Liver (tissue), 9 donors: ENCODE data around the gene IFT27. TPM values are rescaled to one million over a fixed set of nuclear protein-coding genes. Genes with fewer than 3 reads are reported as not detected.

Experiments
- DNase-seq: peaks from one replicate; pipeline ENCODE4 v3.0.0-alpha.2; 2017; ENCODE audit warnings: low spot score
- H3K27ac ChIP-seq, 2 donors: one replicate each; pipeline ENCODE4 v1.7.0; 2013; ENCODE audit warnings: inconsistent platforms in 2 of 2, low read length in 2 of 2, control low read depth in 1 of 2, low read depth in 1 of 2, mild to moderate bottlenecking in 1 of 2
- H3K27me3 ChIP-seq, 4 donors: one replicate each; pipeline versions ENCODE4 v1.6.1 to v1.7.0; 2013; ENCODE audit warnings: low read length in 3 of 4, inconsistent platforms in 1 of 4, mild to moderate bottlenecking in 1 of 4, moderate library complexity in 1 of 4; ENCODE audit not compliant: control insufficient read depth in 4 of 4, insufficient read depth in 4 of 4
- H3K36me3 ChIP-seq, 4 donors: one replicate each; pipeline versions ENCODE4 v1.6.1 to v1.7.0; 2013; ENCODE audit warnings: low read length in 3 of 4, mild to moderate bottlenecking in 3 of 4, low read depth in 1 of 4, moderate library complexity in 1 of 4; ENCODE audit not compliant: control insufficient read depth in 4 of 4, insufficient read depth in 3 of 4
- H3K4me1 ChIP-seq, 4 donors: one replicate each; pipeline versions ENCODE4 v1.6.1 to v1.7.0; 2013; ENCODE audit warnings: low read length in 3 of 4, mild to moderate bottlenecking in 3 of 4, moderate library complexity in 1 of 4; ENCODE audit not compliant: control insufficient read depth in 4 of 4, insufficient read depth in 4 of 4
- H3K4me3 ChIP-seq, 3 donors: one replicate each; pipeline versions ENCODE4 v1.6.1 to v1.7.0; 2013; ENCODE audit warnings: low read length in 3 of 3, control low read depth in 1 of 3, low read depth in 1 of 3, mild to moderate bottlenecking in 1 of 3
- H3K9ac ChIP-seq, 2 donors: one replicate each; pipeline ENCODE4 v1.7.0; 2013; ENCODE audit warnings: low read length in 2 of 2, mild to moderate bottlenecking in 2 of 2, moderate library complexity in 2 of 2, control low read depth in 1 of 2, low read depth in 1 of 2
- H3K9me3 ChIP-seq, 4 donors: one replicate each; pipeline versions ENCODE4 v1.6.1 to v1.7.0; 2013; ENCODE audit warnings: low read length in 3 of 4; ENCODE audit not compliant: control insufficient read depth in 4 of 4
- CTCF ChIP-seq: fragments of 150-350 bp; IDR thresholded peaks from 2 replicates; pipeline ENCODE4 v1.5.1; 2017; ENCODE audit warnings: improper control_type of control experiment, low read depth, low read length; ENCODE audit not compliant: missing input control
- FOXA2 ChIP-seq: IDR thresholded peaks from 2 replicates; pipeline ENCODE4 v1.6.1; 2016; ENCODE audit warnings: antibody characterized with exemption
- GABPA ChIP-seq, 2 donors: IDR thresholded peaks in 1 of 2; conservative IDR thresholded peaks in 1 of 2; 2 replicates each; pipeline ENCODE4 v1.6.1; 2016; ENCODE audit warnings: antibody characterized with exemption in 2 of 2, mild to moderate bottlenecking in 1 of 2, moderate library complexity in 1 of 2
- HNF4A ChIP-seq, 2 donors: conservative IDR thresholded peaks; 2 replicates each; pipeline ENCODE4 v1.6.1; 2016; ENCODE audit warnings: antibody characterized with exemption in 2 of 2, mild to moderate bottlenecking in 2 of 2
- HNF4G ChIP-seq: IDR thresholded peaks from 2 replicates; pipeline ENCODE4 v1.6.1; 2016; ENCODE audit warnings: antibody characterized with exemption
- JUND ChIP-seq, 2 donors: IDR thresholded peaks; 2 replicates each; pipeline ENCODE4 v1.6.1; 2016; ENCODE audit warnings: antibody characterized with exemption in 2 of 2
- NR2F2 ChIP-seq: IDR thresholded peaks from 2 replicates; pipeline ENCODE4 v1.6.1; 2016; ENCODE audit warnings: antibody characterized with exemption
- RXRA ChIP-seq, 2 donors: IDR thresholded peaks; 2 replicates each; pipeline ENCODE4 v1.6.1; 2017 to 2018; ENCODE audit warnings: antibody characterized with exemption in 2 of 2, mild to moderate bottlenecking in 1 of 2
- SP1 ChIP-seq: IDR thresholded peaks from 2 replicates; pipeline ENCODE4 v1.6.1; 2018; ENCODE audit warnings: antibody characterized with exemption, mild to moderate bottlenecking
- TAF1 ChIP-seq: conservative IDR thresholded peaks from 2 replicates; pipeline ENCODE4 v1.6.1; 2016; ENCODE audit warnings: antibody characterized with exemption, mild to moderate bottlenecking
- YY1 ChIP-seq: IDR thresholded peaks from 2 replicates; pipeline ENCODE4 v1.6.1; 2016; ENCODE audit warnings: antibody characterized with exemption, mild to moderate bottlenecking
- WGBS: extraction: QIAGEN DNeasy Blood & Tissue Kit; methylation state at CpG from one replicate; pipeline ENCODE4 v1.1.7; 2013; 5-methylcytosine and 5-hydroxymethylcytosine counted together
- polyA plus RNA-seq, 2 donors: library from polyadenylated mRNA; stranded (reverse) in 1 of 2; unstranded in 1 of 2; fragments of 200-250 nt in 1 of 2; fragments of >200 nt in 1 of 2; fragmentation: Nextera tagmentation in 1 of 2; extraction: Ambion mirVana in 1 of 2; gene quantifications; one replicate each; pipeline versions ENCODE4 v1.2.1 to v1.2.3, GENCODE V29; 2013 to 2015
- total RNA-seq, 2 donors: library from RNA; depleted of rRNA; stranded (reverse); fragments of >200 nt; gene quantifications; one replicate each; pipeline ENCODE4 v1.2.3, GENCODE V29; 2014
- TF ChIP-seq, protein P1 (sequence below): IDR thresholded peaks from 2 replicates; pipeline ENCODE4 v1.6.1; 2016; ENCODE audit warnings: antibody characterized with exemption, mild to moderate bottlenecking
- TF ChIP-seq, protein P2 (sequence below): IDR thresholded peaks from 2 replicates; pipeline ENCODE4 v1.6.1; 2016; ENCODE audit warnings: antibody characterized with exemption
- donor health status: healthy.
- donor health status: healthy.
- donor health status: healthy.
- donor health status: healthy.
- donor health status: healthy.

The IFT27 gene
- total and polyA plus RNA-seq, 4 donors = 7.2 to 12.4 (median 9.6) TPM

DNA sequence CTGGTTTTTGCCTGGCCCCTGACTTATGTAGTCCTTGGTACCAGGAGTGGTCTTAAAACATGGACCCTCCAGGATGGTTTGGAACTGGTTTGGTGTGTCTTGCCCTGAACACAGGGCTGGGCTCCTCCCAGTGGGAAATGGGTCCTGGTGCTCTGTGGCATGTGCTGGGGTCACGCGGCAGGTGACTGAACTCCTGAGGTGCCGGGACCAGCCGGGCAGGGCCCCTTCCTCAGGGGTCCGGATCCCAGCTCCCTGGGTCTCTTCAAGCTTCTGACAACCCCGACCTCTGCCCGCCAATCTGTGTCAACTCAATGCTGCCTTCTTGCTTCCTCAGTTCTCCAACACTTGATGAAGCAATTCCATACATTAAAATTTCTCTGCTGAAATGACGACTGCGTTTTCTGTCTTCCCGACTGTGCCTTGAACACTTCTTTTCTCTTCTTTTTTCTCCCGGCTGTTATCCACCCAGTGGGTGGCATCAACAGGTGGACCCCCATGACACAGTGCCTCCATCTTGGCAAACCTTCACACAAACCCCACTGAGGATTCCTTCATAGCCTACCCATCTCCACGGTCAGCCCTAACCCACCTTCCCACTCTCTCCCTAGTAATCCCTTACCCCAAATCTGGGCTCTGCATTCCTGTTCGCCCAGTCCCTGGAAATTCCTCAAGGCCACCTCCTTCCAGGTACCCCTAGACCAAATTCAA lies 4.4 kb downstream of the IFT27 start:
- Histone ChIP-seq H3K4me3 (no peak overlapping the region), H3K36me3 (peaks cover 0 to 2% (median 0%) of the 10 kb centered on the region in 4 donors), H3K27ac (no peak overlapping the region), H3K27me3 (no peaks in the 10 kb centered on the region), H3K9me3 (no peaks in the 10 kb centered on the region), H3K9ac (no peak overlapping the region), H3K4me1 (peaks cover 2 to 9% (median 8%) of the 10 kb centered on the region in 4 donors)
- WGBS = 96% methylated on average over 13 of the region's 13 CpGs
- DNase-seq = no peak
- TF ChIP-seq NR2F2 = no peak
- no peak for TF ChIP-seq JUND (IDR thresholded peaks at IDR 0.05)
- TF ChIP-seq TAF1 = no peak
- no peak for TF ChIP-seq SP1
- no peak for TF ChIP-seq HNF4G

GRCh38 chr22:36770513-36771231 lies 5.2 kb downstream of the IFT27 start:
- TF ChIP-seq CTCF (no peak), FOXA2 (no peak), GABPA (IDR thresholded peaks at IDR 0.05 in 1 of 2, conservative IDR thresholded peaks at IDR 0.05 in 1 of 2) (no peak), HNF4A (conservative IDR thresholded peaks at IDR 0.05) (no peak), YY1 (no peak), RXRA (IDR thresholded peaks at IDR 0.05) (no peak), SP1 (no peak)
- TF ChIP-seq, protein P1, sequence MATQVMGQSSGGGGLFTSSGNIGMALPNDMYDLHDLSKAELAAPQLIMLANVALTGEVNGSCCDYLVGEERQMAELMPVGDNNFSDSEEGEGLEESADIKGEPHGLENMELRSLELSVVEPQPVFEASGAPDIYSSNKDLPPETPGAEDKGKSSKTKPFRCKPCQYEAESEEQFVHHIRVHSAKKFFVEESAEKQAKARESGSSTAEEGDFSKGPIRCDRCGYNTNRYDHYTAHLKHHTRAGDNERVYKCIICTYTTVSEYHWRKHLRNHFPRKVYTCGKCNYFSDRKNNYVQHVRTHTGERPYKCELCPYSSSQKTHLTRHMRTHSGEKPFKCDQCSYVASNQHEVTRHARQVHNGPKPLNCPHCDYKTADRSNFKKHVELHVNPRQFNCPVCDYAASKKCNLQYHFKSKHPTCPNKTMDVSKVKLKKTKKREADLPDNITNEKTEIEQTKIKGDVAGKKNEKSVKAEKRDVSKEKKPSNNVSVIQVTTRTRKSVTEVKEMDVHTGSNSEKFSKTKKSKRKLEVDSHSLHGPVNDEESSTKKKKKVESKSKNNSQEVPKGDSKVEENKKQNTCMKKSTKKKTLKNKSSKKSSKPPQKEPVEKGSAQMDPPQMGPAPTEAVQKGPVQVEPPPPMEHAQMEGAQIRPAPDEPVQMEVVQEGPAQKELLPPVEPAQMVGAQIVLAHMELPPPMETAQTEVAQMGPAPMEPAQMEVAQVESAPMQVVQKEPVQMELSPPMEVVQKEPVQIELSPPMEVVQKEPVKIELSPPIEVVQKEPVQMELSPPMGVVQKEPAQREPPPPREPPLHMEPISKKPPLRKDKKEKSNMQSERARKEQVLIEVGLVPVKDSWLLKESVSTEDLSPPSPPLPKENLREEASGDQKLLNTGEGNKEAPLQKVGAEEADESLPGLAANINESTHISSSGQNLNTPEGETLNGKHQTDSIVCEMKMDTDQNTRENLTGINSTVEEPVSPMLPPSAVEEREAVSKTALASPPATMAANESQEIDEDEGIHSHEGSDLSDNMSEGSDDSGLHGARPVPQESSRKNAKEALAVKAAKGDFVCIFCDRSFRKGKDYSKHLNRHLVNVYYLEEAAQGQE = no peak
- TF ChIP-seq, protein P2, sequence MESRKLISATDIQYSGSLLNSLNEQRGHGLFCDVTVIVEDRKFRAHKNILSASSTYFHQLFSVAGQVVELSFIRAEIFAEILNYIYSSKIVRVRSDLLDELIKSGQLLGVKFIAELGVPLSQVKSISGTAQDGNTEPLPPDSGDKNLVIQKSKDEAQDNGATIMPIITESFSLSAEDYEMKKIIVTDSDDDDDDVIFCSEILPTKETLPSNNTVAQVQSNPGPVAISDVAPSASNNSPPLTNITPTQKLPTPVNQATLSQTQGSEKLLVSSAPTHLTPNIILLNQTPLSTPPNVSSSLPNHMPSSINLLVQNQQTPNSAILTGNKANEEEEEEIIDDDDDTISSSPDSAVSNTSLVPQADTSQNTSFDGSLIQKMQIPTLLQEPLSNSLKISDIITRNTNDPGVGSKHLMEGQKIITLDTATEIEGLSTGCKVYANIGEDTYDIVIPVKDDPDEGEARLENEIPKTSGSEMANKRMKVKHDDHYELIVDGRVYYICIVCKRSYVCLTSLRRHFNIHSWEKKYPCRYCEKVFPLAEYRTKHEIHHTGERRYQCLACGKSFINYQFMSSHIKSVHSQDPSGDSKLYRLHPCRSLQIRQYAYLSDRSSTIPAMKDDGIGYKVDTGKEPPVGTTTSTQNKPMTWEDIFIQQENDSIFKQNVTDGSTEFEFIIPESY = no peak
- no peak for DNase-seq
- 68% methylated on average over 11 of the region's 11 CpGs for WGBS
- peaks cover 2 to 9% (median 7%) of the 10 kb centered on the region in 4 donors for H3K4me1 ChIP-seq
- H3K4me3 ChIP-seq = no peak overlapping the region
- H3K36me3 ChIP-seq = peaks cover 0 to 2% (median 0%) of the 10 kb centered on the region in 4 donors
- no peak overlapping the region for H3K27ac ChIP-seq
- H3K27me3 ChIP-seq = no peaks in the 10 kb centered on the region
- H3K9me3 ChIP-seq = no peaks in the 10 kb centered on the region
- no peak overlapping the region for H3K9ac ChIP-seq
